ENCODE data around the gene DOCK11.

GRCh38 chrX:118493653-118494297, 1.8 kb upstream of the DOCK11 start:
- no peak for TF ChIP-seq CTCF (conservative IDR thresholded peaks at IDR 0.05; ENCODE audit: low read length)
- no peak for TF ChIP-seq EZH2phosphoT487 (IDR thresholded peaks at IDR 0.05; ENCODE audit: borderline replicate concordance, low read depth, low read length)
